Activated CD4-positive, CD25-positive, alpha-beta regulatory T cell treated with anti-CD3 and anti-CD28 coated beads, Interleukin-2, amount 50 U/mL, for 24 hours (primary cell): ENCODE data around the gene BAD.

ENCODE experiments used
- ATAC-seq, 2 donors: fragments of 150-1000 bp; cut with Tn5 transposase; one replicate each; pipeline ENCODE4 v1.10.0; 2021; ENCODE audit warnings: mild to moderate bottlenecking in 1 of 2, moderate library complexity in 1 of 2

BAD gene

DNA sequence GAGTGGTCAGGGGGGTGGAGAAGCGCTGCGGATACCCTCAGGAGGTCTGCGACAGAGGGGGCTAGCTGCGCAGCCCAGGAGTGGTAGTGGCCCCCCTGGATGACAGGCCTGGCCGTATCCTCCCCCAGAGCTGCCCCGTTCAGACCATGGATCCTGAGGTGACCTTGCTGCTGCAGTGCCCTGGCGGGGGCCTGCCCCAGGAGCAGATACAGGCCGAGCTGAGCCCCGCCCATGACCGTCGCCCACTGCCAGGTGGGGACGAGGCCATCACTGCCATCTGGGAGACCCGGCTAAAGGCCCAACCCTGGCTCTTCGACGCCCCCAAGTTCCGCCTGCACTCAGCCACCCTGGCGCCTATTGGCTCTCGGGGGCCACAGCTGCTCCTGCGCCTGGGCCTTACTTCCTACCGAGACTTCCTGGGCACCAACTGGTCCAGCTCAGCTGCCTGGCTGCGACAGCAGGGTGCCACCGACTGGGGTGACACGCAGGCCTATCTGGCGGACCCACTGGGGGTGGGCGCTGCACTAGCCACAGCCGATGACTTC, 57.9 kb downstream of the BAD start:
- ATAC-seq, result peak; percentile 34 to 41

- ATAC-seq, result peak; percentile 68 to 77
Observed at GRCh38 chr11:64225608-64226506, 58.6 kb downstream of the BAD start, which contains the start of the genes NUDT22 and TRPT1. TSS of gene NUDT22 (plus strand) at chr11:64226274. CDS start at chr11:64226653, 379 bp downstream. TSS of gene TRPT1 (minus strand) at chr11:64226186. CDS start at chr11:64225860, 326 bp downstream.

DNA sequence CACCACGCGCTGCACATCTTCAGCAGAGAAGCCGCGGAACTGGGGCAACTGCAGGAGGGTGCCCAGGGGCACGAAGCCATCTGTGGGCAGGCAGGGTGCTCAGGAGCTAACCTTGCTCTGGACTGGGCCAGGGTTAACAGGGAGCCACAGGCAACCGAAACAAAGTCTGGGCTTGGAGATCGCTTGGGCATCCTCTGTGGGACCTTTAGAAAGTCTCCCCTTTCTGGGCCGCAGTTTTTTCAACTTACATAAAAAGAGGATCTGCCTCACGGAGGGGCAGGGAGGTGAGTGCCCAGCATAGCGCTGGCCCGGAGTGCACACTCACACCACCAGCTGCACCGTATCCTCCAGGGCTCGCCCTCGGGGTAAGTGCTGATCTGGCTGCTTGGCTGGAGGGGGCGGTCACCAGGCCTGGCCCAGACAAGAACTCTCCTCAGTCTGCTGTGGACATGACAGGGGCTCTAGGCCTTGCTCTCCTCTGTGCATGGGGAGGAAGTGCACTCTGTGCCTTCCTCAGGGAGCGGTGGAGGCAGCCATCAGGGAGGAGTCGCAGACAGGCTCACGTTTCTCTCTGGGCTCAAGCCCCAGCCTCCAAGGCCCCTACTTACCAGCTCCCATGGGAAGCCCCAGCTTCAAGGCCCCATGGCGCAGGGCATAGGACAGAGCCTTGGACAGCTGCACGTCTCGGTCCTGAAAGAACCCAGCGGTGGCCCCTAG, 59.4 kb downstream of the BAD start:
- ATAC-seq, result no peak

DNA sequence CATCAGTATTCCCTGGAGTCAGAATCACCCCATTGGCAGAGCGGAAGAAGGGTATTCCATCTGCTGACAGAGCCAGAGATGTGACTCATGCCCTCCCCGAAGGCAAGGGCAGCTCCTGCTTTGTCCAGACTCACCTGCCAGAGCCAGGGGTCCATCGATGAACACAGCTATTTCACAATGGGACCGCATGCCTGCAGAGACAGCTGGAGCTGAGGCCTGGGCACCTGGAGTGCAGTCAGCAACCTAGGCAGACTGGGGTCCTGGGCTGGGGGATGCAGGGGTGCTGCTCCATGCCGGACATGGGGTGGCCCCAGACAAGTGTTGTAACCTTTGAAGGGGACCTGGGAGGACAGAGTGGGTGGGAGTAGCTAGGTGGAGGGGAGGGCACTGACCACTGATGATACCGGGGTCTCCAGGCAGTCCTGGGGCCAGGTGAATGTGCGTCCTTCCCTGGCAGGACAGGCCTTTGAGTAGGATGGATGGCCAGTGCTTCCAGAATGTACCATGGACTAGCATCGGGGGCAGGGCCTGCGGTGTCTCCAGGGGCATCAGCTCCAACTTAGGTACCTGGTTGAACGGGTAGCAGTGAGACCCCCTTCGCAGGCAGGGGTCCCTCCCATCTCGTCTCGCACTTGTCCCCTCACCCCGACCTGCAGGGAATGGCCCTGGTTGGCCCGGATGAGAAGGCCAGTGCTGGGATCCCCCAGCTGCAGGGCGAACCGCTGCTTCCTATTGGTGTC, 60.1 kb downstream of the BAD start:
- no peak for ATAC-seq

DNA sequence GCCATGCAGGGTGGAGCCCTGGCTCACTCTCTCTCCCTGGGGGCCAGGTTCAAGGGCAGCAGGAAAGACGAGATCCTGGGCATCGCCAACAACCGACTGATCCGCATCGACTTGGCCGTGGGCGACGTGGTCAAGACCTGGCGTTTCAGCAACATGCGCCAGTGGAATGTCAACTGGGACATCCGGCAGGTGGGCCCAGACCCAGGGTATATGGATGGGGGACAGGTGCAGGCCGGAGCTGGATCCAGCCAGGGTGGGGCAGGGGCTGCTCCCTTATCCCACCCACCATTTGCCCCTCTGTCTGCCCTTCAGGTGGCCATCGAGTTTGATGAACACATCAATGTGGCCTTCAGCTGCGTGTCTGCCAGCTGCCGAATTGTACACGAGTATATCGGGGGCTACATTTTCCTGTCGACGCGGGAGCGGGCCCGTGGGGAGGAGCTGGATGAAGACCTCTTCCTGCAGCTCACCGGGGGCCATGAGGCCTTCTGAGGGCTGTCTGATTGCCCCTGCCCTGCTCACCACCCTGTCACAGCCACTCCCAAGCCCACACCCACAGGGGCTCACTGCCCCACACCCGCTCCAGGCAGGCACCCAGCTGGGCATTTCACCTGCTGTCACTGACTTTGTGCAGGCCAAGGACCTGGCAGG, 61.3 kb downstream of the BAD start:
- no peak for ATAC-seq

- no peak for ATAC-seq
Observed at GRCh38 chr11:64222651-64223000, 61.8 kb downstream of the BAD start.

GRCh38 chr11:64220798-64221197, 63.7 kb downstream of the BAD start:
- ATAC-seq, result no peak

DNA sequence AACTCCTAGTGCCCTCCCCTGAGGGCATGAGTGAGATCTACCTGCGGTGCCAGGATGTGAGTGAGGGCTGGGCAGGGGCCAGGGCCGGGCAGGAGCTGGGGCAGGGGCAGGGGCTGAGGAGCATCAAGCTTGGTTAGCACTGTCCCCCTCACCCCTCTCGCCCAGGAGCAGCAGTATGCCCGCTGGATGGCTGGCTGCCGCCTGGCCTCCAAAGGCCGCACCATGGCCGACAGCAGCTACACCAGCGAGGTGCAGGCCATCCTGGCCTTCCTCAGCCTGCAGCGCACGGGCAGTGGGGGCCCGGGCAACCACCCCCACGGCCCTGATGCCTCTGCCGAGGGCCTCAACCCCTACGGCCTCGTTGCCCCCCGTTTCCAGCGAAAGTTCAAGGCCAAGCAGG, 64.2 kb downstream of the BAD start:
- ATAC-seq, result no peak
